NB4 (cell line): Measurements from ENCODE around the gene CCDC85C.

Source experiments
- DNase-seq: peaks from one replicate; pipeline ENCODE4 v3.0.0; 2010; ENCODE audit warnings: low read depth
- H3K4me3 ChIP-seq: one replicate; pipeline ENCODE4 v1.5.1; 2011; ENCODE audit warnings: mild to moderate bottlenecking, low read depth, low read length, moderate library complexity
- CTCF ChIP-seq: IDR thresholded peaks from one replicate; pipeline ENCODE4 v1.5.1; 2012; ENCODE audit warnings: low read depth, low read length
- MAX ChIP-seq: IDR thresholded peaks from 2 replicates; pipeline ENCODE4 v1.6.1; 2011; ENCODE audit warnings: low read depth, low read length
- MYC ChIP-seq: IDR thresholded peaks from 2 replicates; pipeline ENCODE4 v1.6.1; 2011; ENCODE audit warnings: low read depth, low read length
- POLR2A ChIP-seq: IDR thresholded peaks from 2 replicates; pipeline ENCODE4 v1.6.1; 2011; ENCODE audit warnings: mild to moderate bottlenecking; ENCODE audit not compliant: insufficient read length; ENCODE audit errors: extremely low read depth

The CCDC85C gene

GRCh38 chr14:99626041-99626648 is 22.1 kb upstream of the CCDC85C start:
- DNase-seq: no peak
- no peak overlapping the region for H3K4me3 ChIP-seq
- TF ChIP-seq MAX (no peak), CTCF (no peak)

- H3K4me3 ChIP-seq: no peak overlapping the region
- TF ChIP-seq MAX (no peak), POLR2A (no peak), MYC (no peak), CTCF (no peak)
- DNase-seq: no peak
Observed at GRCh38 chr14:99625476-99625875, 21.5 kb upstream of the CCDC85C start.

GRCh38 chr14:99624971-99625370 is 21.0 kb upstream of the CCDC85C start:
- no peak overlapping the region for H3K4me3 ChIP-seq
- DNase-seq: no peak
- no peak for TF ChIP-seq MYC
- no peak for TF ChIP-seq POLR2A
- no peak for TF ChIP-seq CTCF
- TF ChIP-seq MAX: no peak

GRCh38 chr14:99624024-99624423 is 20.0 kb upstream of the CCDC85C start:
- no peak for DNase-seq
- TF ChIP-seq POLR2A (no peak), CTCF (no peak), MAX (no peak), MYC (no peak)
- no peak overlapping the region for H3K4me3 ChIP-seq

GRCh38 chr14:99621948-99622347 is 17.9 kb upstream of the CCDC85C start:
- TF ChIP-seq MAX (no peak), POLR2A (no peak), MYC (no peak), CTCF (no peak)
- no peak for DNase-seq
- H3K4me3 ChIP-seq: no peak overlapping the region
